Measurements from ENCODE around the gene METTL25.

- no peak for TF ChIP-seq EZH2 (IDR thresholded peaks at IDR 0.05; ENCODE audit: low read depth)
- TF ChIP-seq, protein P1, sequence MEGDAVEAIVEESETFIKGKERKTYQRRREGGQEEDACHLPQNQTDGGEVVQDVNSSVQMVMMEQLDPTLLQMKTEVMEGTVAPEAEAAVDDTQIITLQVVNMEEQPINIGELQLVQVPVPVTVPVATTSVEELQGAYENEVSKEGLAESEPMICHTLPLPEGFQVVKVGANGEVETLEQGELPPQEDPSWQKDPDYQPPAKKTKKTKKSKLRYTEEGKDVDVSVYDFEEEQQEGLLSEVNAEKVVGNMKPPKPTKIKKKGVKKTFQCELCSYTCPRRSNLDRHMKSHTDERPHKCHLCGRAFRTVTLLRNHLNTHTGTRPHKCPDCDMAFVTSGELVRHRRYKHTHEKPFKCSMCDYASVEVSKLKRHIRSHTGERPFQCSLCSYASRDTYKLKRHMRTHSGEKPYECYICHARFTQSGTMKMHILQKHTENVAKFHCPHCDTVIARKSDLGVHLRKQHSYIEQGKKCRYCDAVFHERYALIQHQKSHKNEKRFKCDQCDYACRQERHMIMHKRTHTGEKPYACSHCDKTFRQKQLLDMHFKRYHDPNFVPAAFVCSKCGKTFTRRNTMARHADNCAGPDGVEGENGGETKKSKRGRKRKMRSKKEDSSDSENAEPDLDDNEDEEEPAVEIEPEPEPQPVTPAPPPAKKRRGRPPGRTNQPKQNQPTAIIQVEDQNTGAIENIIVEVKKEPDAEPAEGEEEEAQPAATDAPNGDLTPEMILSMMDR (conservative IDR thresholded peaks at IDR 0.05) = no peak
Observed at GRCh38 chr12:82474181-82474797, 116.0 kb downstream of the METTL25 start.
